ENCODE results near the gene PPY. TPM values are rescaled to one million over a fixed set of nuclear protein-coding genes. Genes with fewer than 3 reads are reported as not detected.
"Not testable (repeated sequence)": the region's sequence is repeated elsewhere in the genome, so short reads cannot be mapped to it uniquely, and the experiment has no call there.

The PPY gene
- total RNA-seq, 1 donor from 2014 or later = not detected

DNA sequence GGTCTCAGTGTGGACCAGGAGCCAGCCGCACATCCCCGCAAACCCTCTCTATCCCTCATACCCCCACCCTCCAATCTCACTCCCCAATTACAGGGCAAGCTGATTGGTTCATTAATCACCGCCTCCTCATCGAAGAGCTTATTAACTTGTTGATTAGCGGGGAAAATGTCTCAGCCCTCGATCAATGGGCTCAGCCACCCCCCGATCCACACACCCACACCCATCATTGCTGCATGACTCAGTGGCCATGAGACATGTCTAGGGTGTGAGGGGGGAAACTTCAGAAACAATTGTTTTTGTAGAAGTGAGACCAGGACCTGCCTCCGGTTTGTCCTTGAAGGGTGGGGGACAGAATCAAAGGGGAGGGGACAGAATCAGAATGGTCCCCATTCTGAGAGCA is 13.9 kb upstream of the PPY start:
- DNase-seq (ENCODE audit: low spot score) = no peak
- no peak overlapping the region for H3K4me3 Mint-ChIP-seq (ENCODE audit: low read depth)
- no peak overlapping the region for H3K27ac Mint-ChIP-seq
- H3K36me3 Mint-ChIP-seq (ENCODE audit: low read depth) = no peaks in the 10 kb centered on the region
- intact Hi-C loops (cut with micrococcal nuclease) = no loop called here
- peaks cover 27% of the 10 kb centered on the region for H3K27me3 Mint-ChIP-seq (ENCODE audit: low read depth)
- no peaks in the 10 kb centered on the region for H3K9me3 Mint-ChIP-seq
- no peaks in the 10 kb centered on the region for H3K4me1 Mint-ChIP-seq (ENCODE audit: low read depth)

DNA sequence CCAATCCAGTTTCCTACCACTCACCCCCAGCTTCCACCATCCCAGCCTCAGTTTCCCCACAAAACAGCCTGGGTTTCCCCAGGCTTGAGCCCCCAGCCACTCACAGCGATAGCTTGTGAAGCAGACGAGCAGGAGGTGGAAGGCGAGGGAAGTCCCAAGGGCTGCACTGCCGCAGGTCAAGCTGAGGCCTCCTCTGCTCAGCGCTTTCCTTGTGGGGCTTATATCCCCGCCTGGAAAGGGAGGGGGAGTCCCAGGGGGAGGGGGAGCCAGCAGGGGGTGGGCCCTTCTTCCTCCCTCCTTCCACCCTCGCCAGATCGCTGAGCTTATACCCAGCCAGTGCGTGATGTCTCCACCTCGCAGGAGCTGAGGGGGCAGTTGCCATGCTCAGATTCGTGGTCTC is 11.5 kb upstream of the PPY start, which contains the start of gene PYY:
PYY (minus strand) TSS at position 195 of the 400 bp plus-strand sequence. CDS start 457 bp downstream, outside the sequence.
- peaks cover 40% of the 10 kb centered on the region for H3K27me3 Mint-ChIP-seq (ENCODE audit: low read depth)
- H3K27ac Mint-ChIP-seq = no peak within 1 kb of the TSS
- intact Hi-C loops (cut with micrococcal nuclease) = no loop called here
- H3K36me3 Mint-ChIP-seq (ENCODE audit: low read depth) = no peaks in the 10 kb centered on the region
- H3K9me3 Mint-ChIP-seq = no peaks in the 10 kb centered on the region
- DNase-seq (ENCODE audit: low spot score) = no peak
- H3K4me1 Mint-ChIP-seq (ENCODE audit: low read depth) = no peaks in the 10 kb centered on the region
- H3K4me3 Mint-ChIP-seq (ENCODE audit: low read depth) = no peak within 1 kb of the TSS

DNA sequence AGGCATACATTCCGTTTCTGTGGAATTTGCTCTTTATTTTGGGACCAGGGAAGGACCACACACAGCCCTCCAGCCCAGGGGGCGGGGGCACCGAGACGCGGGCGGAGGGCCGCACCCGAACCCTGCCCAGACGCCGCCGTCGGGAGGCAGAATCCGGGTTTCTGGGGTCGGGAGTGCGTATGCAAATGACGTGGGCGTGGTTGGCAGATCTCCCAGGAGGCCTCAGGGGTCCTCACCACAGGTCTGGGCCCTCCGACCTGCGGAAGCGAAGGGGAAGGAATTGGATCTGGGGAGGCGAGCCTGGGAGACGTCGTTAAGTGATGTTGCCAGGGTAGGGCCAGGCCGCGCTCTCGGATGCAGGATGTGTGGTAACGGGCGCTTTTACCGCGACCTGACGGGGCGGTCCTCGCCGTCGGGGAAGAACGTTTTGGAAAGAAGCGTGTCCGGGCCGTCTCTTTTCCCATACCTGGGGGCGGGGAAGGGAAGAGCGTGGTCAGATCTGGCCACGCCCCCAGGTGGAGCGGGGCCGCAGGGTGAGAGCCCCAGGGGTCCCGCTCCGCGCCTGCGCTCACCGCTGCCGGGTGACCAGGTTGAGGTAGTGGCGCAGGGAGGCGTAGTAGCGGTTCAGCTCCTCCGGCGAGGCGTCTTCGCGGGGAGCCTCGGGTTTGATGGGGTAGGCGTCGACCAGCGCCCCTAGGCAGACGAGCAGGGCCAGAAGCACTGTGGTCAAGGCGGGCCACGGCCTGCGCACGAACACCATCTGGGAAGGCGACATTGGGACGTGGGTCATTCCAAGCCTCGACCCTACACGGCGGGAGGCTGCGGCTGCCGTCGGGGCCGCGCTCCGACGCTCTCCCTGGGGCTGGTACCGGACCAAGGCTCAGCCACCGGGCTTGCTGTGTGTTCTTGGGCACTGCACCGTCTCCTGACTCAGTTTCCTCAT is 10.7 kb upstream of the PPY start:
- Mint-ChIP-seq H3K27ac (no peak overlapping the region), H3K9me3 (no peaks in the 10 kb centered on the region), H3K36me3 (ENCODE audit: low read depth) (no peaks in the 10 kb centered on the region), H3K27me3 (ENCODE audit: low read depth) (peaks cover 40% of the 10 kb centered on the region), H3K4me3 (ENCODE audit: low read depth) (no peak overlapping the region), H3K4me1 (ENCODE audit: low read depth) (no peaks in the 10 kb centered on the region)
- DNase-seq (ENCODE audit: low spot score) = no peak
- intact Hi-C loops (cut with micrococcal nuclease) = no loop called here

DNA sequence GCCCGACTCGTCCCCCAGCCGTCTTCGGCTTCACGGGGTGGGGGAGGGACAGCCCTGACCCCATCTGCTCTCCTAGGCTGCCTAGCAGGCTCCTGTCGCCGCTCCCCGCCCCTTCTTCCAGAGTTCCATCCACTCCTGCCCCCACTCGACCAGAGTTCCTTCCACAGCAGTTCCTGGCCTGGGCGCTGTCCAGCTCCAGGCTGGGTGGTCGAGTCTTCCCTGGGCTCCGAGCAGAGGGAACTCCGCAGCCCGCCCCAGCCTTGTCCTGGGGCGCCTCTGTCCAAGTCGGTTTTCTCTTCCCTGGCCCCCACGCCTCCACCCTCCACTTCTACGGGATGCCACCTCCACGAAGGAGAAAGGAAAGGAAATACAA is 10.1 kb upstream of the PPY start:
- no peak overlapping the region for H3K27ac Mint-ChIP-seq
- H3K27me3 Mint-ChIP-seq (ENCODE audit: low read depth) = peaks cover 40% of the 10 kb centered on the region
- no peak overlapping the region for H3K4me3 Mint-ChIP-seq (ENCODE audit: low read depth)
- DNase-seq (ENCODE audit: low spot score) = no peak
- no peaks in the 10 kb centered on the region for H3K9me3 Mint-ChIP-seq
- H3K36me3 Mint-ChIP-seq (ENCODE audit: low read depth) = no peaks in the 10 kb centered on the region
- H3K4me1 Mint-ChIP-seq (ENCODE audit: low read depth) = peaks cover 2% of the 10 kb centered on the region
- intact Hi-C loops (cut with micrococcal nuclease) = no loop called here

DNA sequence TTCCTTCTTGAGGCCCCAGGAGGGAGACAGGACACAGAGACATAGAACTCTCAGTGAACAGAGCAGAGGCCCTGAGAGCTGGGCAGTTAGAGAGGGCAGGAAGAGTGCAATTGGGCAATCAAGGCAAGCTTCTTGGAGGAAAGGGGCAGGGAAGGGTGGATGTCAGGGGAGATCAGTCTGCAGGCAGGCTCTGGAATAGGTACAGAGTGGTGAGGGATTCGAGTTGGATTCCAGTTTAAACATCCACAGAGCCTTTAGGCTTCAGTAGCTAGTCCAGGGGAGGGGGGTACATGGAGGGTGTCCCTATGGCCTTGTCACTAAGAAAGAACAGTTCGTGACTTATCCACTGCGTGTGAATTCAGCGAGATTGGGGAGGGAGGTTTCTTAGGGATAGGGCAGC is 9.5 kb upstream of the PPY start:
- no peak for DNase-seq (ENCODE audit: low spot score)
- intact Hi-C loops (cut with micrococcal nuclease) = no loop called here
- Mint-ChIP-seq H3K4me1 (ENCODE audit: low read depth) (peaks cover 2% of the 10 kb centered on the region), H3K36me3 (ENCODE audit: low read depth) (no peaks in the 10 kb centered on the region), H3K27ac (no peak overlapping the region), H3K27me3 (ENCODE audit: low read depth) (peaks cover 40% of the 10 kb centered on the region), H3K9me3 (no peaks in the 10 kb centered on the region), H3K4me3 (ENCODE audit: low read depth) (no peak overlapping the region)

DNA sequence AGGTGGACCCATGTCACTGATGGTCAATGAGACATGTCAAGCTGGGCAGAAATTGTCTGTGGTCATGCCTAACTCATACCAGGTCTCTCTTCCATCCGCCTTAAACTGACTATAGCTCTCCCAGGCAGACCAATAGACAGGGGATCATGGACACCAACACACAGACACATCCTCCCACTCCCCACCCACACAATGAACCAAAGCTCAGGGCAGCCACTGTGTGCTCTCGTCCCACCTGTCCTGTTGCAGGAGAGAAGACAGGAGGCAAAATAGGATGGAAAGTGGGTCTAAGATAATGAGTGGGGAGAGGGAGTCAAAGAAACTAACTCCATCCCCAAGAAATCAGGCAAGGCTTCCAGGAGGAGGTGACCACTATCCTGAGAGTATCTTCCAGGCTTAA is 8.3 kb upstream of the PPY start:
- H3K36me3 Mint-ChIP-seq (ENCODE audit: low read depth) = no peaks in the 10 kb centered on the region
- intact Hi-C loops (cut with micrococcal nuclease) = no loop called here

DNA sequence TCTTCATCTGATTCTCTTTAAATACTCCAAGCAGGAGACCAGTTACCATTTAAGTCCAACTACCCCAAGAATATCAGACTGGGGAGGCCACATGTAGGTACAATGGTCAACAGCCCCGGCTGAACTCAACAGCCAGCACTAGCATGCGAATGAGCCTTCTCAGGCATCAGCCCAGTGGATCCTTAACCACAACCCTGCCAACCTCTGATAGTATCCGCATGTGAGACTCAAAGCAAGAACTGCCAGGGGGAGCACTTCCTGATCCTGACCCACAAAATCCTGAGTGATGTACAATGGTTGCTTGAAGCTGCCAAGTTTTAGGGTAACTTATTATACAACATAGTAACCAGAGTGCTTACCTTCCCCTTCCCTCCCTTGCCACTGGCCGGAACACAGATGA is 7.5 kb upstream of the PPY start:
- Mint-ChIP-seq H3K9me3 (no peaks in the 10 kb centered on the region), H3K4me1 (ENCODE audit: low read depth) (peaks cover 2% of the 10 kb centered on the region), H3K27ac (no peak overlapping the region), H3K4me3 (ENCODE audit: low read depth) (no peak overlapping the region), H3K27me3 (ENCODE audit: low read depth) (peaks cover 41% of the 10 kb centered on the region), H3K36me3 (ENCODE audit: low read depth) (no peaks in the 10 kb centered on the region)
- DNase-seq (ENCODE audit: low spot score) = no peak
- intact Hi-C loops (cut with micrococcal nuclease) = no loop called here

More for the DNA sequence above, 8.3 kb upstream of the PPY start:
- Mint-ChIP-seq H3K9me3 (no peaks in the 10 kb centered on the region), H3K27ac (no peak overlapping the region), H3K27me3 (ENCODE audit: low read depth) (peaks cover 40% of the 10 kb centered on the region), H3K4me3 (ENCODE audit: low read depth) (no peak overlapping the region), H3K4me1 (ENCODE audit: low read depth) (peaks cover 2% of the 10 kb centered on the region)
- no peak for DNase-seq (ENCODE audit: low spot score)

DNA sequence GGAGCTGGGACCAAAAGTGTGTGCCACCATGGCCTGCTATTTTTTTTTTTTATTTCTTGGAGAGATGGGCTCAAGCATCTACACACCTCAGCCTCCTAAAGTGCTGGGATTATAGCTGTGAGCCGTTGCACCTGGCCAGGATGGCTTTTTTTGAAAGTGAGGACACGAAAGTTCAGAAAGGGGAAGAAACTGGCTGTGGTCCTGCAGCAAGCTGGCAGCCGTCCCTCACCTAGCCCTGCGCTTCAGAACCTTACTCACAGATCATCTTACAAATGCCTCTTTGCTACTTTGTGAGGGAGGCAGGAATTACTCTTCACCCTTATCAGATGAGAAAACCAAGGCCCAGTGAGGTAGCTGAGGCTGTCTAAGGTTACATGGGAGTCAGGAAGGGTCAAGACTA is 4.5 kb upstream of the PPY start:
- Mint-ChIP-seq H3K27me3 (ENCODE audit: low read depth) (peaks cover 20% of the 10 kb centered on the region), H3K4me3 (ENCODE audit: low read depth) (no peak overlapping the region), H3K27ac (no peak overlapping the region), H3K9me3 (no peaks in the 10 kb centered on the region), H3K4me1 (ENCODE audit: low read depth) (peaks cover 3% of the 10 kb centered on the region), H3K36me3 (ENCODE audit: low read depth) (no peaks in the 10 kb centered on the region)
- intact Hi-C loops (cut with micrococcal nuclease) = no loop called here
- no peak for DNase-seq (ENCODE audit: low spot score)

DNA sequence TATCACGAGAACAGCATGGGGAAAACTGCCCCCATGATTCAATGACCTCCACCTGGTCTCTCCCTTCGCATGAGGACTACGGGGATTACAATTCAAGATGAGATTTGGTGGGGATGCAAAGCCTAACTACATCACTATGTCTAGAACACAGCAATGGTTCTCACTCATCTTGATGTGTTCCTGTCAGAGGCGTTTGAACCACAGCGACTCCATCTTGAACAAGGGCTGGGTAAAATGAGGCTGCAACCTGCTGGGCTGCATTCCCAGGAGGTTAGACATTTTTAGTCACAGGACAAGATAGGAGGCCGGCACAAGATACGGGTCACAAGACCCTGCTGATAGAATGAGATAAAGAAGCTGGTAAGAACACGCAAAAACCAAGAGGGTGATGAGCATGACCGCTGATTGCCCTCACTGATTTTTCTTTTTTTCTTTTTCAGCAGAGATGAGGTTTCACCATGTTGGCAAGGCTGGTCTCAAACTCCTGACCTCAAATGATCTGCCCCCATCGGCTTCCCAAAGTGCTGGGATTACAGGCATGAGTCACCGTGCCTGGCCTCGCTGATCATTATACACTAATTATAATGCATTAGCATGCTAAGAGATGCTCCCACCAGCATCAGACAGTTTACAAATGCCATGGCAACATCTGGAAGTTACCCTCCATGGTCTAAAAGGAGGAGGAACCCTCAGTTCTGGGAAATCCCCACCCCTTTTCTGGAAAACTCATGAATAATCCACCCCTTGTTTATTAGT is 3.0 kb upstream of the PPY start:
- Mint-ChIP-seq H3K36me3 (ENCODE audit: low read depth) (no peaks in the 10 kb centered on the region), H3K27ac (no peak overlapping the region), H3K4me1 (ENCODE audit: low read depth) (peaks cover 3% of the 10 kb centered on the region), H3K4me3 (ENCODE audit: low read depth) (no peak overlapping the region), H3K27me3 (ENCODE audit: low read depth) (peaks cover 12% of the 10 kb centered on the region), H3K9me3 (no peaks in the 10 kb centered on the region)
- DNase-seq (ENCODE audit: low spot score) = no peak
- intact Hi-C loops (cut with micrococcal nuclease) = loop anchor here (2.0 kb wide), 1 partner anchor 96 kb away; no protein-coding TSS in a partner anchor

DNA sequence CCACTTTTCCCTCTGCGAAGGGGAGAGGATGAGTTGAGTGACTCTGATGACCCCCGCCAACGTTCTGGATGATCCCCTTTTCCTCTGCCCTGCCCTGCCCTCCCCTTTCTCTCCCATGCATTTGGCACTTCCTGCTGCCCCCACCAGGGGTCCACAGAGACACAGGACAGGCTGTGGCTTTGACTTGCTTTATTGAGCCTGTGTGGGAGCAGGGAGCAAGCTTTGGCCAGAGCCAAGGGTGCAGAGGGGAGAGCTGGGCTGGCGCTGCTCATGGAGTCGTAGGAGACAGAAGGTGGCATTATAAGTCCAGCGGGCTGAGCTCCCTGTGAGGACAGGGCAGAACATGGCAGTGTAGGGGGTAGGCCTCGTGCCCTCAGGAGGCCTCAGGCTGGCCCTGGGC is 1.6 kb downstream of the PPY start:
- Mint-ChIP-seq H3K27ac (no peak overlapping the region), H3K4me1 (ENCODE audit: low read depth) (peaks cover 2% of the 10 kb centered on the region), H3K36me3 (ENCODE audit: low read depth) (no peaks in the 10 kb centered on the region), H3K27me3 (ENCODE audit: low read depth) (peaks cover 25% of the 10 kb centered on the region), H3K9me3 (no peaks in the 10 kb centered on the region), H3K4me3 (ENCODE audit: low read depth) (no peak overlapping the region)
- intact Hi-C loops (cut with micrococcal nuclease) = no loop called here
- no peak for DNase-seq (ENCODE audit: low spot score)

DNA sequence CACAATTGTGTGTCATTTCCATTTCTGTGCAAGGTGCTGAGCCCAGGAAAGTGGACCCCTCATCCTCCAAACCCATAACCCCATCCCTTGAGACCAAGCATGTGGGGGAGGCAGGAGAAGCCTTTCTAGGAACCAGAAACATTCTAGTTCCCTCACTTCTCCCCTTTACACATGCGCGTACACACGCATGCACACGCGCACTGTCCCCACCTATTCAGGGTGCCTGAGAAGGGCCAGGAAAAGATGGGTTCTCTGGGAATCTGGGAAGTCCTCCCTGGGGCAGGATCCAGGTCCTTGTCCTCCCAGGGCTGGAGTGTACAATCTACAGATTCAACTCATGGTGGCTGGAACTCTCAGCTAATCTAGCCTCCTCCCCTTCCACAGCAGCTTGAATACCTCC is 2.4 kb downstream of the PPY start:
- peaks cover 2% of the 10 kb centered on the region for H3K4me1 Mint-ChIP-seq (ENCODE audit: low read depth)
- intact Hi-C loops (cut with micrococcal nuclease) = no loop called here
- H3K36me3 Mint-ChIP-seq (ENCODE audit: low read depth) = no peaks in the 10 kb centered on the region
- H3K9me3 Mint-ChIP-seq = no peaks in the 10 kb centered on the region
- DNase-seq (ENCODE audit: low spot score) = no peak
- no peak overlapping the region for H3K4me3 Mint-ChIP-seq (ENCODE audit: low read depth)
- H3K27me3 Mint-ChIP-seq (ENCODE audit: low read depth) = peaks cover 24% of the 10 kb centered on the region
- H3K27ac Mint-ChIP-seq = no peak overlapping the region

DNA sequence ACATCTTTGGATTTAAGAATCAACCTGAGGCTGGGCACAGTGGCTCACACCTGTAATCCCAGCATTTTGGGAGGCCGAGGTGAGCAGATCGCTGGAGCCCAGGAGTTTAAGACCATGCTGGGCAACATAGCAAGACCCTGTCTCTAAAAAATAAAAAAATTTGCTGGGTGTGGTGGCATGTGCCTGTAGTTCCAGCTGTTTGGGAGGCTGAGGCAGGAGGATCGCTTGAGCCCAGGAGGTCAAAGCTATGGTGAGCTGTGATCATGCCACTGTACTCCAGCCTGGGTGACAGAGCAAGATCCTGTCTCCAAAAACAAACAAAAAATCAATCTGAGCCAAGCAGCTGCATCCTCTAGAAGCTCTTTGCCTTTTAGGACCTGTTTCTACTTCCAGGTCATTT is 2.8 kb downstream of the PPY start:
- H3K27me3 Mint-ChIP-seq (ENCODE audit: low read depth) = peaks cover 22% of the 10 kb centered on the region
- H3K4me1 Mint-ChIP-seq (ENCODE audit: low read depth); H3K9me3 Mint-ChIP-seq; H3K36me3 Mint-ChIP-seq (ENCODE audit: low read depth); H3K27ac Mint-ChIP-seq; H3K4me3 Mint-ChIP-seq (ENCODE audit: low read depth); intact Hi-C loops (cut with micrococcal nuclease); DNase-seq (ENCODE audit: low spot score): not testable (repeated sequence)

DNA sequence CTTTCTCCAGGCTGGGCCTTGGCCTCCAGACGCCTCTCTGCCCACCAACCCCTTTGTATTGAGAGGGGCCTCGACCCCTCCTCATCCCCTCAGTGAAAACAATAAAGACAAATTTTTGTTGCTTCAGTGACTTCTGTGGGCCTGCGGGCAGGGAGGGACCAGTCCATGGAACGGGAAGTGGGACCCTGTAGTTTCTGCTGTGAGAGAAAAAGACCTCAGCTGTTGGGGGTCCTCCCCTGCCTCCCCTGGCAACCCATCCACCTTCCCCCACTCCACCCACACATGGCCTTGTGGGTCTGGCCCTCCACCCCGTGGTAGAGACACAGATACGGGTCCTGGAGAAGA is 3.5 kb downstream of the PPY start:
- Mint-ChIP-seq H3K4me3 (ENCODE audit: low read depth) (no peak overlapping the region), H3K27ac (no peak overlapping the region), H3K36me3 (ENCODE audit: low read depth) (no peaks in the 10 kb centered on the region), H3K9me3 (no peaks in the 10 kb centered on the region), H3K4me1 (ENCODE audit: low read depth) (no peaks in the 10 kb centered on the region), H3K27me3 (ENCODE audit: low read depth) (peaks cover 22% of the 10 kb centered on the region)
- intact Hi-C loops (cut with micrococcal nuclease) = no loop called here
- no peak for DNase-seq (ENCODE audit: low spot score)
